Endothelial cell of umbilical vein (primary cell): ENCODE data around the gene FGR. TPM values are rescaled to one million over a fixed set of nuclear protein-coding genes. Genes with fewer than 3 reads are reported as not detected.

Source experiments
- BruUV-seq: library from RNA; stranded (reverse); fragments of 400-500 nt; replicated peaks from 2 replicates; lab custom pipeline; 2021; lab: Mats Ljungman, UMichigan
- CTCF ChIA-PET: fragments of 300-600, 350-600 bp; sonication (Branson Sonifier 250); formaldehyde crosslinking; loops from one replicate; lab custom pipeline; 2021; ENCODE audit warnings: antibody characterized with exemption, inconsistent platforms; lab: Charles Lee
- POLR2A ChIA-PET: fragments of 300-600, 350-600 bp; sonication (Branson Sonifier 250); formaldehyde crosslinking; loops from one replicate; lab custom pipeline; 2021; ENCODE audit warnings: antibody characterized with exemption, inconsistent platforms; lab: Charles Lee
- DNase-seq: peaks from one replicate; pipeline ENCODE4 v3.0.0-alpha.2; 2011; ENCODE audit warnings: low read depth, low spot score
- FAIRE-seq: peaks from 2 replicates; lab custom pipeline; 2011; peaks lifted over from hg19 to GRCh38; lab: Jason Lieb, UNC
- H2AFZ ChIP-seq: 2 replicates; pipeline ENCODE4 v1.6.0; 2012; ENCODE audit warnings: low read depth, low read length, control low read depth, inconsistent platforms
- H3K27ac ChIP-seq: 2 replicates; pipeline ENCODE4 v1.5.1; 2011; ENCODE audit warnings: low read depth, mild to moderate bottlenecking, control low read depth, low read length, moderate library complexity; ENCODE audit not compliant: insufficient read depth
- H3K27me3 ChIP-seq, 2 experiments: 2 replicates each; pipeline versions ENCODE4 v1.6.0 to v1.6.1; 2011; ENCODE audit warnings: low read length in 2 of 2, mixed read lengths in 1 of 2; ENCODE audit not compliant: control insufficient read depth in 2 of 2, insufficient read depth in 2 of 2
- H3K36me3 ChIP-seq, 2 experiments: 2 replicates in 1 of 2; 3 replicates in 1 of 2; pipeline ENCODE4 v1.5.1; 2011; ENCODE audit warnings: low read length in 2 of 2, mild to moderate bottlenecking in 1 of 2, moderate library complexity in 1 of 2; ENCODE audit not compliant: control insufficient read depth in 2 of 2, insufficient read depth in 2 of 2; ENCODE audit errors: extremely low read depth in 1 of 2
- H3K4me1 ChIP-seq: 3 replicates; pipeline ENCODE4 v1.5.1; 2011; ENCODE audit warnings: mild to moderate bottlenecking, low read length; ENCODE audit not compliant: control insufficient read depth, insufficient read depth; ENCODE audit errors: extremely low read depth
- H3K4me2 ChIP-seq: 2 replicates; pipeline ENCODE4 v1.6.1; 2011; ENCODE audit warnings: low read length, control low read depth, mixed read lengths; ENCODE audit not compliant: insufficient read depth
- H3K4me3 ChIP-seq, 3 experiments: fragments of 200-600 bp in 1 of 3; sonication (generic), shearing (Covaris generic) in 1 of 3; replicated peaks in 1 of 3; 2 replicates each; pipeline ENCODE4 v1.5.1; 2011 to 2016; ENCODE audit warnings: control low read depth in 3 of 3, low read length in 3 of 3, mild to moderate bottlenecking in 2 of 3, inconsistent platforms in 1 of 3, low read depth in 1 of 3, moderate library complexity in 1 of 3; ENCODE audit not compliant: insufficient read depth in 1 of 3
- H3K79me2 ChIP-seq: 2 replicates; pipeline ENCODE4 v1.6.0; 2012; ENCODE audit warnings: low read length, inconsistent platforms; ENCODE audit not compliant: control insufficient read depth, insufficient read depth
- H3K9ac ChIP-seq: replicated peaks from 2 replicates; pipeline ENCODE3; 2011; ENCODE audit warnings: low read length, control low read depth; ENCODE audit not compliant: insufficient read depth; ENCODE audit errors: extremely low read depth
- H3K9me1 ChIP-seq: replicated peaks from 3 replicates; pipeline ENCODE4 v1.6.0; 2011; ENCODE audit warnings: mild to moderate bottlenecking, low read length; ENCODE audit not compliant: control insufficient read depth, insufficient read depth; ENCODE audit errors: extremely low read depth
- H3K9me3 ChIP-seq: replicated peaks from 2 replicates; pipeline ENCODE4 v1.5.1; 2012; ENCODE audit warnings: low read length, inconsistent platforms; ENCODE audit not compliant: control insufficient read depth, insufficient read depth
- H4K20me1 ChIP-seq: replicated peaks from 2 replicates; pipeline ENCODE3; 2011; ENCODE audit warnings: mild to moderate bottlenecking, low read length; ENCODE audit not compliant: control insufficient read depth, insufficient read depth; ENCODE audit errors: extremely low read depth
- CTCF ChIP-seq, 2 donors: IDR thresholded peaks; 1 replicate in 1 of 2; 2 replicates in 1 of 2; pipeline ENCODE4 v1.5.1; 2011; ENCODE audit warnings: low read length in 2 of 2, mild to moderate bottlenecking in 2 of 2, moderate library complexity in 2 of 2, control low read depth in 1 of 2, inconsistent platforms in 1 of 2, low read depth in 1 of 2; ENCODE audit not compliant: insufficient read depth in 1 of 2; ENCODE audit errors: extremely low read depth in 1 of 2
- EZH2 ChIP-seq: IDR thresholded peaks from 2 replicates; pipeline ENCODE4 v1.6.1; 2012; ENCODE audit warnings: borderline replicate concordance, low read depth, mild to moderate bottlenecking, moderate library complexity, low read length, inconsistent platforms; ENCODE audit not compliant: severe bottlenecking
- GATA2 ChIP-seq: IDR thresholded peaks from 2 replicates; pipeline ENCODE4 v1.7.0; 2011; ENCODE audit warnings: low read depth, mild to moderate bottlenecking, moderate library complexity, mixed read lengths, low read length; ENCODE audit not compliant: insufficient read length, insufficient read depth
- JUN ChIP-seq: IDR thresholded peaks from 2 replicates; pipeline ENCODE4 v1.6.1; 2011; ENCODE audit warnings: borderline replicate concordance, low read depth; ENCODE audit not compliant: insufficient read length, insufficient read depth
- MYC ChIP-seq: IDR thresholded peaks from one replicate; pipeline ENCODE4 v1.6.1; 2011; ENCODE audit warnings: mild to moderate bottlenecking, low read depth, low read length
- POLR2A ChIP-seq: IDR thresholded peaks from 2 replicates; pipeline ENCODE4 v1.6.1; 2012; ENCODE audit warnings: low read depth, mild to moderate bottlenecking, control low read depth, low read length
- dilution Hi-C: fragments of 300-500 bp; cut with MboI; formaldehyde crosslinking; loops from one replicate; pipeline ENCODE4 v1.15.0; 2019; ENCODE audit warnings: low sequenced_read_pairs; ENCODE audit not compliant: extremely low pct_ligation_motif_present
- intact Hi-C: fragments of 100-400 bp; cut with micrococcal nuclease; formaldehyde crosslinking; loops from one replicate; pipeline ENCODE4 v1.10.0; 2022
- polyA plus RNA-seq, 4 experiments: library from polyadenylated mRNA; depleted of rRNA in 3 of 4; stranded (reverse) in 3 of 4; unstranded in 1 of 4; fragments of >200 nt; gene quantifications; 2 replicates each; pipeline versions ENCODE4 v1.2.1 to v1.2.3, GENCODE V29; 2011 to 2012; ENCODE audit warnings: missing spikeins in 1 of 4
- total RNA-seq: library from RNA; stranded (reverse); gene quantifications from 2 replicates; pipeline ENCODE4 v1.2.3, GENCODE V29; 2021

Gene FGR
- total and polyA plus RNA-seq, 2 donors (not counting 3 experiments of a cell fraction or from before 2014, with no cell fraction given), result 0.18 TPM; not detected in 1

DNA sequence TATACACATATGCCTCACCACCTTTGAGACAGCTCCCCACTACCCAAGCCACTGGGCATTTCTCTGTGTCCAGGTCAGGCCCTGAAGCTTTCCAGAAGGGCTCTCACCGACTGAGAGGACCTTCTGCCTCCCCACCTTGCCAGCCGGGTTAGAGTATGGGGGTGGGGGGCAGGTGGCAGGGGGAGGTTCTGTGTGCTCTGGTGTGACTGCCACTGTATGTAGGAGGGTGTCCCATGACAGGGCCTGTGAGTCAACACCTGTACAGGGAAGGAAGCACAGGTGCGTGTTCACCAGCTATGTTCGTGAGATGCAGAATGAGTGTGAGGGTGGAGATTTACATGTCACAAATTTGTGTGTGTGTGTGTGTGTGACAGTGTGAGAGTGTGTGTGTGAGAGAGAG lies 38.0 kb downstream of the FGR start:
- Histone ChIP-seq H2AFZ (no peak overlapping the region), H3K27ac (no peak overlapping the region), H3K9me1 (no peaks in the 10 kb centered on the region), H3K4me1 (peaks cover 20% of the 10 kb centered on the region), H3K27me3 (no peaks in the 10 kb centered on the region), H3K79me2 (peaks cover 19% of the 10 kb centered on the region), H3K4me2 (no peak overlapping the region), H3K9me3 (no peaks in the 10 kb centered on the region), H3K4me3 (no peak overlapping the region), H3K9ac (no peak overlapping the region), H3K36me3 (peaks cover 0 to 5% of the 10 kb centered on the region in 2 experiments), H4K20me1 (no peaks in the 10 kb centered on the region)
- CTCF ChIA-PET, result interaction anchor here (1.2 to 4.2 kb wide), 3 partner anchors 17 to 232 kb away, joined by 3 to 27 read pairs (median 3); no protein-coding TSS in a partner anchor
- intact Hi-C loops (no loop called here), dilution Hi-C loops (loop anchor here (25.0 kb wide), 1 partner anchor 185 kb away; no protein-coding TSS in a partner anchor)
- FAIRE-seq, result no peak
- POLR2A ChIA-PET, result no interaction called here
- no peak for DNase-seq
- no peak for TF ChIP-seq EZH2
- no peak for TF ChIP-seq POLR2A
- TF ChIP-seq CTCF (IDR thresholded peaks at IDR 0.05; ENCODE audit: extremely low read depth in 1 of 2, insufficient read depth in 1 of 2, low read depth in 1 of 2, low read length in 2 of 2), result no peak
- TF ChIP-seq JUN, result no peak
- no peak for TF ChIP-seq MYC
- TF ChIP-seq GATA2, result no peak
- no TSS peak for BruUV-seq
